ENCODE data around the gene MRTFA. TPM values are rescaled to one million over a fixed set of nuclear protein-coding genes. Genes with fewer than 3 reads are reported as not detected.

The MRTFA gene
- total and polyA plus RNA-seq, 2 of the 13 experiments (the other 11 are each of a cell fraction or from before 2014, with no cell fraction given): 2.4 to 8.2 TPM

DNA sequence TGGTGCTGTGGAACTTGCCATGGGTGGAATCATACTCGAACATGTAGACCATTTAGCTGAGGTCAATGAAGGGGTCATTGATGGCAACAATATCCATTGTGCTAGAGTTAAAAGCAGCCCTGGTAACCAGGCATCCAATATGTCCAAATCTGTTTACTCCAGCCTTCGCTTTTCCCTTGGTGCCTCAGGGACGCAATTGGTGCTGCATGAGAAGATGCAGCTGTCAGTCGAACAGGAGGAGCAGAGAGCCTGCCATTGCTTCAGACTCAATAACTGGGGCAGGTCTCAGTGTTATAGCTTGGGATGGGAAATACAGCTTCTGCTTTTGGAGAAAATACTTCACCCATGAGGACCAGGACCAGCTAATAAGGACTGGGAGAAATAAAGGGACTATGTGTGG is 37.8 kb upstream of the MRTFA start (continued):
- TF ChIP-seq EEA1 (CRISPR knock-in tag; IDR thresholded peaks at IDR 0.05; ENCODE audit: borderline replicate concordance) (no peak), DNMT1 (CRISPR knock-in tag; IDR thresholded peaks at IDR 0.05) (no peak), IRF2 (CRISPR knock-in tag; IDR thresholded peaks at IDR 0.05) (no peak)
- TF ChIP-seq, protein P1, sequence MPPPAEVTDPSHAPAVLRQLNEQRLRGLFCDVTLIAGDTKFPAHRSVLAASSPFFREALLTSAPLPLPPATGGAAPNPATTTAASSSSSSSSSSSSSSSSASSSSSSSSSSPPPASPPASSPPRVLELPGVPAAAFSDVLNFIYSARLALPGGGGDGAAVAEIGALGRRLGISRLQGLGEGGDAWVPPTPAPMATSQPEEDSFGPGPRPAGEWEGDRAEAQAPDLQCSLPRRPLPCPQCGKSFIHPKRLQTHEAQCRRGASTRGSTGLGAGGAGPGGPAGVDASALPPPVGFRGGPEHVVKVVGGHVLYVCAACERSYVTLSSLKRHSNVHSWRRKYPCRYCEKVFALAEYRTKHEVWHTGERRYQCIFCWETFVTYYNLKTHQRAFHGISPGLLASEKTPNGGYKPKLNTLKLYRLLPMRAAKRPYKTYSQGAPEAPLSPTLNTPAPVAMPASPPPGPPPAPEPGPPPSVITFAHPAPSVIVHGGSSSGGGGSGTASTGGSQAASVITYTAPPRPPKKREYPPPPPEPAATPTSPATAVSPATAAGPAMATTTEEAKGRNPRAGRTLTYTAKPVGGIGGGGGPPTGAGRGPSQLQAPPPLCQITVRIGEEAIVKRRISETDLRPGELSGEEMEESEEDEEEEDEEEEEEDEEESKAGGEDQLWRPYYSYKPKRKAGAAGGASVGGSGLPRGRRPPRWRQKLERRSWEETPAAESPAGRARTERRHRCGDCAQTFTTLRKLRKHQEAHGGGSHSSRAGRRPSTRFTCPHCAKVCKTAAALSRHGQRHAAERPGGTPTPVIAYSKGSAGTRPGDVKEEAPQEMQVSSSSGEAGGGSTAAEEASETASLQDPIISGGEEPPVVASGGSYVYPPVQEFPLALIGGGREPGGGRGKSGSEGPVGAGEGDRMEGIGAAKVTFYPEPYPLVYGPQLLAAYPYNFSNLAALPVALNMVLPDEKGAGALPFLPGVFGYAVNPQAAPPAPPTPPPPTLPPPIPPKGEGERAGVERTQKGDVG (CRISPR knock-in tag; IDR thresholded peaks at IDR 0.05; ENCODE audit: borderline replicate concordance): no peak
- TF ChIP-seq, protein P2, sequence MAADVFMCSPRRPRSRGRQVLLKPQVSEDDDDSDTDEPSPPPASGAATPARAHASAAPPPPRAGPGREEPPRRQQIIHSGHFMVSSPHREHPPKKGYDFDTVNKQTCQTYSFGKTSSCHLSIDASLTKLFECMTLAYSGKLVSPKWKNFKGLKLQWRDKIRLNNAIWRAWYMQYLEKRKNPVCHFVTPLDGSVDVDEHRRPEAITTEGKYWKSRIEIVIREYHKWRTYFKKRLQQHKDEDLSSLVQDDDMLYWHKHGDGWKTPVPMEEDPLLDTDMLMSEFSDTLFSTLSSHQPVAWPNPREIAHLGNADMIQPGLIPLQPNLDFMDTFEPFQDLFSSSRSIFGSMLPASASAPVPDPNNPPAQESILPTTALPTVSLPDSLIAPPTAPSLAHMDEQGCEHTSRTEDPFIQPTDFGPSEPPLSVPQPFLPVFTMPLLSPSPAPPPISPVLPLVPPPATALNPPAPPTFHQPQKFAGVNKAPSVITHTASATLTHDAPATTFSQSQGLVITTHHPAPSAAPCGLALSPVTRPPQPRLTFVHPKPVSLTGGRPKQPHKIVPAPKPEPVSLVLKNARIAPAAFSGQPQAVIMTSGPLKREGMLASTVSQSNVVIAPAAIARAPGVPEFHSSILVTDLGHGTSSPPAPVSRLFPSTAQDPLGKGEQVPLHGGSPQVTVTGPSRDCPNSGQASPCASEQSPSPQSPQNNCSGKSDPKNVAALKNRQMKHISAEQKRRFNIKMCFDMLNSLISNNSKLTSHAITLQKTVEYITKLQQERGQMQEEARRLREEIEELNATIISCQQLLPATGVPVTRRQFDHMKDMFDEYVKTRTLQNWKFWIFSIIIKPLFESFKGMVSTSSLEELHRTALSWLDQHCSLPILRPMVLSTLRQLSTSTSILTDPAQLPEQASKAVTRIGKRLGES (CRISPR knock-in tag; IDR thresholded peaks at IDR 0.05; ENCODE audit: borderline replicate concordance): no peak

DNA sequence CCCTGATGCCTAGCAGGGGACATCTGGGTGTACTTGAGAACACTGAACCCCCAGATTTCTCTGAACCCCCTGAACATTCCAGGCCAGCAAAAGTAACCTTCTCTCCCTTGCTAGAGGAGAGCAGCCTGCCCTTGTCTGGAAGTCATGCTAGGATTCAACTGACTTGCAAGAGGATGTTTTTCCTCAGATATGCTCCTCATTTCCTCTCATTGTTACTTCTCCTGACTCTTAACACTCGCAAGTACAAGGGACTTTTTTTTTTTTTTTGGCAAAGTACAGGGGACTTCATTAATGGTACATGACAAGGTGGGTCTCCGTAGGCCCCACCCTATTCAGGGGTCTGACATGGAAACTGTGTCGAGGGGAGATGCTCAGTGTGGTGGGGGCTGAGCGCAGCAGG is 36.5 kb upstream of the MRTFA start:
- WGBS (ENCODE audit: low lambda C conversion rate): 1% methylated on average over 4 of the region's 4 CpGs
- no peak overlapping the region for H3K27ac ChIP-seq (ENCODE audit: extremely low read length, insufficient read depth, low read length)
- no peak for DNase-seq (ENCODE audit: low spot score)

More for the DNA sequence above, 36.5 kb upstream of the MRTFA start:
- Histone ChIP-seq H3K9me3 (ENCODE audit: low read length) (no peaks in the 10 kb centered on the region), H3K9ac (ENCODE audit: insufficient read depth, low read depth, low read length) (no peak overlapping the region), H3K4me2 (ENCODE audit: low read depth, low read length) (no peak overlapping the region), H2AFZ (ENCODE audit: low read length) (no peak overlapping the region), H3K4me1 (ENCODE audit: insufficient read depth, low read length) (peaks cover 26% of the 10 kb centered on the region), H4K20me1 (ENCODE audit: insufficient read depth, low read length) (no peaks in the 10 kb centered on the region), H3K79me2 (ENCODE audit: insufficient read depth, low read length) (no peaks in the 10 kb centered on the region), H3K27me3 (ENCODE audit: control insufficient read depth in 1 of 2, insufficient read depth in 2 of 2, low read length in 2 of 2) (no peaks in the 10 kb centered on the region), H3K4me3 (replicated peaks in 1 of 3; ENCODE audit: insufficient read depth in 1 of 3, low read depth in 2 of 3, low read length in 3 of 3) (no peak overlapping the region), H3K36me3 (replicated peaks in 1 of 2; ENCODE audit: control insufficient read depth in 1 of 2, insufficient read depth in 2 of 2, low read length in 2 of 2) (no peaks in the 10 kb centered on the region)
- intact Hi-C loops (cut with micrococcal nuclease; ENCODE audit: unreplicated experiment): no loop called here
- no TSS peak for BruUV-seq (replicated peaks)
- ATAC-seq (no peak), FAIRE-seq (no peak)
- peak; percentile 17; the same call in 1 of the 2 replicates for TF ChIP-seq ZNF12 (CRISPR knock-in tag; IDR thresholded peaks at IDR 0.05)
- no peak for TF ChIP-seq MYC (CRISPR knock-in tag; IDR thresholded peaks at IDR 0.05; ENCODE audit: borderline replicate concordance)
- in situ Hi-C loops (cut with HindIII; ENCODE audit: extremely low pct_ligation_motif_present, low pct_unique_long_range_greater_than_20kb): no loop called here
- CTCF ChIA-PET (ENCODE audit: low intra/inter-chr PET ratio, low total read pairs): no interaction called here
- POLR2A ChIA-PET: no interaction called here

All from HepG2 (cell line).